GM10266 (cell line): Measurements from ENCODE around the gene ZNF593.

ENCODE experiments used
- DNase-seq: peaks from one replicate; pipeline ENCODE4 v3.0.0; 2012; ENCODE audit errors: extremely low spot score
- CTCF ChIP-seq: IDR thresholded peaks from 2 replicates; pipeline ENCODE4 v1.5.1; 2012; ENCODE audit warnings: mild to moderate bottlenecking, low read depth; ENCODE audit not compliant: control insufficient read depth, insufficient read depth; ENCODE audit errors: missing control alignments

The ZNF593 gene

DNA sequence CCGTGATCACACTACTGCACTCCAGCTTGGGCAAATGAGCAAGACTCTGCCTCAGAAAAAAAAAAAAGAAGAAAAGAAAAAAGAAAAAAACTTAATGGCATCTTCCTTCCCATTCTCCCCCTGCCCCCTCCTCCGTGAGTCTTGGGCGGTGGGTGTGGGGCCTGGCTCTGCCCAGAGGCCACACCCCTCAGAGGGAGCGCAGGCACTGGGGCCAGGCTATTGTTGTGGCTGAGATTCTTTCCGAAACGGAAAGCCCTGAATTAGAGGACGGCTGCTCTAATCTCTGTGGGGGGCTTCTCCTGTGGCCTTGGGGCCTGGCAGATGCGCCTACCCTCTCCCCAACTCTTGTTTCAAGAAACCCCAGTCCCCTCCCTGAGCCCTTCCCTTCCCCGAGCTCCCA is 15.0 kb upstream of the ZNF593 start:
- DNase-seq, result no peak
- no peak for TF ChIP-seq CTCF

GRCh38 chr1:26155370-26156284 is 14.1 kb upstream of the ZNF593 start:
- no peak for TF ChIP-seq CTCF
- no peak for DNase-seq

DNA sequence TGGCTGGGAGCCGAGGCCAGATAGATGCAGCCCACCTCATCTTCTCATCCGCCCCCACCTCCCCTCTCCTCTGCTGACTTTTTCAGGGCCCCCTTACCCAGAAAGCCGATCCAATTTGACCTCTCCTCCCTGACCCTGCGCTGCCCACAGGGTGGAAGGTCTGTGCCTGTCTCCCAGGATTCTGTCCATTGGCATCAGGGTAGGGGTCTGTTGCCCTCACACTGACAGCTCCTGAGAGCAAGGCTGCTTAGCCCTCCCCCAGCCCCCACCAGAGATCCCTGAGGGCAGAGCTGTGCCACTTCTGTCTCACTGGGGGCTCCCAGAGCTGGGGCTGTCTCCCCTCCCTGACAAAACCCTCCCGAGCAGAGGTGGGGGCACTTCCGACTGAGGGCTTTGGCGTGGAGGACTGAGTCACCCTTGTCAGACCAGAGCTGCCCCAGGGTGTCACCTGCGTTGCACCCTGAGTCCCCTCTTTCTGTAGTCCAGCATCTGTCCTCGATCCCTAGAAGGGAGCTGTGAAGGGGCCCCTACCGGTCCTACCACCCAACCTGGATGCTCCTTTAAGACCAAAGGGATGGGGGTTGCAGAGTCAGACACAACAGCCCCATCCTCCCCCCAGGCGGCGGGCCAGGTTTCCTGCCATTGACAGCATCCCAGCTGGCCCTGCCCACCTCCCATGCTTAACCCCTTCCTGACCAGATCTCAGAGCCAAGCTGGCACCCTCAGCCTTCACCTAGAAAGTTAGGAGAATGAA is 13.2 kb upstream of the ZNF593 start:
- TF ChIP-seq CTCF, result no peak
- DNase-seq, result no peak

DNA sequence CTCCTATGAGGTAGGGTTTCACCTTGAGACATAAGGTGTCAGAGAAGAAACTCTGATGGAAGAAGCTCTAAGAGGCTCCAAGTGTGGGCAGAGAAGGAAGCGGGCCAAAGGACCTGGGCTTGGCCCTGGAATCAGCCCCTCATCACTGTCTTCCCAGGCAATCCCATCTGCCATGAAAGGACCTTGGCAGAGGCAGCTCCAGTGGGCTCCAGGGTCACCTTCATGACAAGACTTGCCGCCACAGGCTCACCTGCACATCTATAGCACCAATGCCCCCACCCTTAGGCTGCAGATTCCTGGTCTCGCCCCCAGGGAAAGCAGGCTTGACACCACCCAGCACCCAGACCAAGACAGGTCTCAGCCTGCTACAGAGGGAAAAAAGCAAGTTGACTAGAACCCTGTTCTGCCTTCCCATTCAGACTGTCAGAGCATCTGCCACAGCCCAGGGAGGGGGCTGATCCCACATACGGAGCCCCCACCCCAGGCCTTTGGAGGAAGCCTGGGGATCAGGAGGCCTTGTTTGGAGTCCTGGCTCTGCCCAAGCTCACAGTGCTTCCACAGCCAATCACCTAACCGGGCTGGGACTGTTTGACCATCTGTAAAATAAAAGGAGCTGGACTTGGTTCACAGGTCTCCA is 11.3 kb upstream of the ZNF593 start:
- TF ChIP-seq CTCF, result no peak
- DNase-seq, result no peak

GRCh38 chr1:26158908-26159742 is 10.6 kb upstream of the ZNF593 start, which contains the start of gene FAM110D:
FAM110D (plus strand) TSS chr1:26159079; CDS start chr1:26161292, 2,213 bp downstream.
- DNase-seq, result no peak
- TF ChIP-seq CTCF, result no peak

DNA sequence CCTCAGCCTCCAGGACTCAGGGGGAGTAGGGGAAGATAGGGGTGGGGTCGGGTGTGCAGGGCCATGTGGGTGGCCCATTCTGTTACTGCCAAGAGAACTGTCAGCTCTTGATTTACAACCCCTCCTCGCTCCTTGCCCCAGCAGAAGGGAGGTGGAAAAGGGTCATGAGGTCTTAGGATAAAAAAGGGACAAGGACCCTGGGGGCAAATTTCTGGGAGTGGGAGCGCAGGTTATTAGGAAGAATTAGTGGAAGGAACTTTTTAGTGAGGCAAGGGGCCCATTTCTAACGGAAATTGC is 10.0 kb upstream of the ZNF593 start:
- TF ChIP-seq CTCF, result no peak
- no peak for DNase-seq
